CMK (cell line): ENCODE results near the gene PPIL1.

Experiments
- DNase-seq: peaks from one replicate; pipeline ENCODE4 v3.0.0-alpha.2; 2010; ENCODE audit warnings: low read depth

Gene PPIL1

GRCh38 chr6:36888654-36889481 is 14.3 kb upstream of the PPIL1 start:
- DNase-seq, result no peak

DNA sequence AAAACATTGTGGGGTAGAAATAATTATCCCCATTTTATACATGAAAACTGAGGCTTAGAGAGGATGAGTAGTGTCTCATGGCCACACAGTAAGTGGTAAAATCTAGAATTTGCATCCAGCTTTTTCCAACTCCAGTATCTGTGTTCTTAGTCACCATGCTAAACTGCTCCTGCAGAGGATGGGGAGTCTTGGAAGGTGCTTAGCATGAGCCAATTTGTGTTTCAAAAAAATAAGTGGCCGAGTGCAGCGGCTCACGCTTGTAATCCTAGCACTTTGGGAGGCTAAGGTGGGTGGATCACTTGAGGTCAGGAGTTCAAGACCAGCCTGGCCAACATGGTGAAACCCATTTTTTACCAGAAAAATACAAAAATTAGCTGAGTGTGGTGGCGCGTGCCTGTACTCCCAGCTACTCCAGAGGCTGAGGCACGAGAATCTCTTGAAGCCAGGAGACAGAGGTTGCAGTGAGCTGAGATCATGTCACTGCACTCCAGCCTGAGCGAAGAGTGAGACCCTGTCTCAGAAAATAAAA is 13.6 kb upstream of the PPIL1 start:
- no peak for DNase-seq

GRCh38 chr6:36886950-36887618 is 12.5 kb upstream of the PPIL1 start:
- no peak for DNase-seq

GRCh38 chr6:36885461-36886401 is 11.1 kb upstream of the PPIL1 start, which contains the start of gene C6orf89:
TSS of gene C6orf89 (plus strand) at chr6:36885952. CDS start at chr6:36899445, 13,493 bp downstream.
- peak; percentile 97 for DNase-seq

DNA sequence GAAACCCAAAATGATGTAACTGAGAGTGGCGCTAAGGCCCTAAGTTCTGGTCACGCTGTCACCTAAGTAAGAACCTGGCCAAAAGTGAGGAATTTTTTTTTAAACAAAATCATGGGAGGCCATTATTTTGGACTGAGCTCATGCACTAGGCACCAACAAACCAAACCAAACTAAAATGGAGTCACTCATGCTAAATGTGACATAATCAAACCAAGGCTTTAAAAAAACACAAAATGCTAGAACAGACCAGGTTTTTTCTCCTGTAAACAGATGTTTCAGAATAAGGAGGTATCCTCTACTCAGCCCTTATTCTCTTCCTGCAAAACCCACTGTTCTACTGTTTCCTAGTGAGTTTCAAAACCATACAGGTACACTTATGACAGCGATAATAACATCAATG is 10.0 kb upstream of the PPIL1 start:
- DNase-seq, result no peak

GRCh38 chr6:36875250-36875633 is 639 bp upstream of the PPIL1 start:
- DNase-seq, result no peak

DNA sequence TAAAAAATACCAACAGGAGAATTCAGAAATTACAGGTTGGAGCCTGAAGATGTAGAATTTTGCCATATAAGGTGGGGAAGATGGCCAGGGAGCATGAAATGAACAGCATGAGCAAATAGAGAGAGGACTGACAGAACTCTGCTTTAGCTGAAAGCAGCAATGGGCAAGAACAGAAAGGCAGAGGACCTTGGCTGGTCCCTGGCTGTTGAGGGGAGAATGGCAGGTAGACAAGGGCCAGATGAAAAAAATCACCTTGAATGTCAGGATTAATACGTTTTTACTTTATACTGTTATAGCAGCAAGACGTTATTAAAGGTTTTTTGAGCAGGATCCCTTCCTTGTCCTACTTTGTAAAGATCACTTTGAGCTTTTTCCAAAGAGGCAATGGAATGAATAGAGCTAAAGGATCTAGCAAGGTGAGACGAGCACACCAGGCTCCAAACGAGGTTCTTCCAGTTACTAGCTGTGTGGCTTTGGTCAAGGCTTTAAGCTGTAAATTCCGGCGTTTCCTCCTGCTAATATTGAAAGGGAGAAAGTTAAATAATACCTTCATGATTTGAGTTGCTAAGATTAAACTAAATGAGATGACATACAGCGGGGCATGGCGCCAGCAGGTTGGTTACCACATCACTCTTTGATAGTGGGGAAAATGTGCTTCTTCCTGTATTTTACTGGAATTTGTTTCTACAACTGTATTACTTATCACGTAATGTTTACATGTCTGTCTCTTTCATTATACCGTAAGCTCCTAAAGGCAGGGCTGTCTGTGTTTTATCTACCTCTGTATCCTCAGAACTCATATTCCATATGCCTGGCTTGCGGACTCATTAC is 776 bp downstream of the PPIL1 start:
- DNase-seq, result no peak

DNA sequence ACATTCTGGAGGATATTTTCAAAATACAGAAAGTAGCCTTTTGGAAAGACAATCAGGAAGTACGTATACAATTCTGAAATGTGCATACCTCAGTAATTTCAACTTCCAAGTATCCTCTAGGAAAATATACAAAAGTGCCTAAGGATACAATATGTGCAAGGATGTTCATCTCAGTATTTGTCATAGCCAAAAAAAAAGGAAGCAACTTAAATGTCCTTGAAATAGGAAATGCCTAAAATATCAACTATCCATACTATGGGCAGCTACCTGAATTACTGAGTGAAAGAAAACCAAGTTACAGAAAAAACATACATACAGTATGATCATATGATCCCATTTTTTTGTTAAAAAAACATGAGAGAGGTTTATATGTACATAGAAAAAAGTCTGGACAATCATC is 1.5 kb downstream of the PPIL1 start:
- no peak for DNase-seq

- no peak for DNase-seq
These were observed 2.9 kb downstream of the PPIL1 start for GRCh38 chr6:36871686-36872085.

- DNase-seq, result no peak
These were observed 7.0 kb downstream of the PPIL1 start for GRCh38 chr6:36867471-36868224.

- DNase-seq, result no peak
These were observed 8.8 kb downstream of the PPIL1 start for GRCh38 chr6:36865835-36866234.

- no peak for DNase-seq
These were observed 10.7 kb downstream of the PPIL1 start for GRCh38 chr6:36863670-36864540.

- no peak for DNase-seq
These were observed 11.7 kb downstream of the PPIL1 start for GRCh38 chr6:36862848-36863382.

GRCh38 chr6:36862164-36862847 is 12.3 kb downstream of the PPIL1 start:
- DNase-seq, result no peak

DNA sequence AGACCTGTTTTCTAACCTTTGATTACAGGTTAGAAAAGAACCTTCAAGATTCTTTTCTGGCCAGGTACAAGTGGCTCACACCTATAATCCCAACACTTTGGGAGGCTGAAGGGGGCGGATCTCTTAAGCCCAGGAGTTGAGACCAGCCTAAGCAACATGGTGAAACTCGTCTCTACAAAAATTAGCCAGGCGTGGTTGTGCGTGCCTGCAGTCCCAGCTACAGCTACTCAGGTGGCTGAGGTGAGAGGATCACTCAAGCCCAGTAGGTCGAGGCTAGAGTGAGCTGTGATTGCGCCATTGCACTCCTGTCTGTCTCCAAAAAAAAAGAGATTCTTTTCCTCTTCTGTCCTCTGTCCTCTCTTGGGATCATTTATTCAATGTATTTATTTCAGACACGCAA is 14.5 kb downstream of the PPIL1 start:
- no peak for DNase-seq

DNA sequence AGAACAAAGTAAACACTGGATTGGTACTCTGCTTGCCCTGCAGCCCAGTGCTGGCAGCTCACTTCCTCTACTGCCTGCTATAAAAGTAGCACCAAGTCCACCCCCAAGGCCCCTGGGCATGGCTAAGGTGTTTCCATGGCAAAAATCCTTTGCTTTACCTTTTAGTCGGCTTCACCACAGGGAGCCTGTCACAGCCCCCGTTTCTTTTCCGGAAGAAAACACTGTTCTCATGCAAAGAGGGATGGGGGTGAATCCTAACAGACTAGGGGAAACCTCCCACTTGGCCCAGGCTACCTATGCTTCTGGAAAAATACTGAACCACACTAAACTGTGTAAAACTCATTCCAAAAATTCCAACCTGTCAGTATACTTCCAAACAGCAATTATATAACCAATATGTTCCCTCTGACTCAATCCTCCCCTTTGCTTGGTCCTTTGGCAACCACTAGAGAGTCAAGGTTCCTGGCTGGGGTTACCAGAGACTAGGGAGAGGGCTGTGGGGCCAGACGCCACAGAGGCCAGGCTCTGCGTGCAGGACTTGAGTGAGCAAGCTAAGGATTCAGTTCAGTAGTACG is 16.1 kb downstream of the PPIL1 start:
- no peak for DNase-seq

GRCh38 chr6:36857325-36857724 is 17.3 kb downstream of the PPIL1 start:
- DNase-seq, result no peak

- DNase-seq, result no peak
These were observed 18.3 kb downstream of the PPIL1 start for GRCh38 chr6:36856277-36856676.
